Endothelial cell (in vitro differentiated cells): ENCODE results near the gene RAPGEF4. TPM values are rescaled to one million over a fixed set of nuclear protein-coding genes. Genes with fewer than 3 reads are reported as not detected.
"Not testable (repeated sequence)": the region's sequence is repeated elsewhere in the genome, so short reads cannot be mapped to it uniquely, and the experiment has no call there.

Experiments
- DNase-seq: peaks from one replicate; pipeline ENCODE4 v3.0.0; 2021; ENCODE audit warnings: low spot score
- H3K27ac Mint-ChIP-seq: one replicate; pipeline ENCODE4 v1.8.0; 2021; ENCODE audit warnings: mixed read lengths, inconsistent platforms; ENCODE audit not compliant: unreplicated experiment
- H3K27me3 Mint-ChIP-seq: one replicate; pipeline ENCODE4 v1.8.0; 2021; ENCODE audit warnings: mild to moderate bottlenecking, moderate library complexity, mixed read lengths, inconsistent platforms; ENCODE audit not compliant: unreplicated experiment
- H3K36me3 Mint-ChIP-seq: one replicate; pipeline ENCODE4 v1.8.0; 2021; ENCODE audit warnings: mild to moderate bottlenecking, low read depth, mixed read lengths, inconsistent platforms; ENCODE audit not compliant: unreplicated experiment
- H3K4me1 Mint-ChIP-seq: one replicate; pipeline ENCODE4 v1.8.0; 2021; ENCODE audit warnings: mild to moderate bottlenecking, mixed read lengths, inconsistent platforms; ENCODE audit not compliant: unreplicated experiment
- H3K4me3 Mint-ChIP-seq: one replicate; pipeline ENCODE4 v1.8.0; 2021; ENCODE audit warnings: mild to moderate bottlenecking, mixed read lengths, inconsistent platforms; ENCODE audit not compliant: unreplicated experiment
- H3K9me3 Mint-ChIP-seq: one replicate; pipeline ENCODE4 v1.8.0; 2021; ENCODE audit warnings: mixed read lengths, inconsistent platforms; ENCODE audit not compliant: unreplicated experiment
- CTCF ChIP-seq: fragments of 200-600 bp; sonication (generic); IDR thresholded peaks from one replicate; pipeline ENCODE4 v1.5.0; 2021; ENCODE audit warnings: antibody characterized with exemption; ENCODE audit not compliant: unreplicated experiment
- total RNA-seq: library from RNA; stranded (reverse); fragmentation: NEBNext Ultra II Directional; extraction: Animal tissue kit (Norgen Biotek cat#: 25700); gene quantifications from one replicate; pipeline ENCODE4 v1.2.1, GENCODE V29; 2021; ENCODE audit not compliant: unreplicated experiment

The RAPGEF4 gene
- total RNA-seq, 1 donor from 2014 or later: 7.5 TPM

- peaks cover 1% of the 10 kb centered on the region for H3K27me3 Mint-ChIP-seq
- no peak overlapping the region for H3K4me3 Mint-ChIP-seq
- no peak for TF ChIP-seq CTCF
- no peaks in the 10 kb centered on the region for H3K9me3 Mint-ChIP-seq
- H3K4me1 Mint-ChIP-seq: peaks cover 9% of the 10 kb centered on the region
- H3K27ac Mint-ChIP-seq: no peak overlapping the region
- peak; percentile 10 for DNase-seq
- H3K36me3 Mint-ChIP-seq: no peaks in the 10 kb centered on the region
Measured at GRCh38 chr2:173090276-173090877, 354.7 kb downstream of the RAPGEF4 start.

GRCh38 chr2:173090973-173091660 lies 355.5 kb downstream of the RAPGEF4 start:
- no peaks in the 10 kb centered on the region for H3K9me3 Mint-ChIP-seq
- H3K4me1 Mint-ChIP-seq: peaks cover 9% of the 10 kb centered on the region
- no peak for TF ChIP-seq CTCF
- H3K4me3 Mint-ChIP-seq: no peak overlapping the region
- H3K36me3 Mint-ChIP-seq: no peaks in the 10 kb centered on the region
- no peak for DNase-seq
- H3K27me3 Mint-ChIP-seq: peaks cover 1% of the 10 kb centered on the region
- no peak overlapping the region for H3K27ac Mint-ChIP-seq

GRCh38 chr2:173091910-173092309 lies 356.3 kb downstream of the RAPGEF4 start:
- no peak for DNase-seq
- peaks cover 9% of the 10 kb centered on the region for H3K4me1 Mint-ChIP-seq
- H3K4me3 Mint-ChIP-seq: no peak overlapping the region
- H3K36me3 Mint-ChIP-seq: no peaks in the 10 kb centered on the region
- H3K27ac Mint-ChIP-seq: no peak overlapping the region
- no peaks in the 10 kb centered on the region for H3K9me3 Mint-ChIP-seq
- no peak for TF ChIP-seq CTCF
- H3K27me3 Mint-ChIP-seq: peaks cover 1% of the 10 kb centered on the region

- Mint-ChIP-seq H3K36me3 (no peaks in the 10 kb centered on the region), H3K27me3 (peaks cover 1% of the 10 kb centered on the region), H3K27ac (no peak overlapping the region), H3K9me3 (no peaks in the 10 kb centered on the region), H3K4me3 (no peak overlapping the region), H3K4me1 (peaks cover 9% of the 10 kb centered on the region)
- TF ChIP-seq CTCF: no peak
- no peak for DNase-seq
Measured at GRCh38 chr2:173092844-173093402, 357.3 kb downstream of the RAPGEF4 start.

GRCh38 chr2:173093617-173094016 lies 358.0 kb downstream of the RAPGEF4 start:
- H3K36me3 Mint-ChIP-seq, H3K27ac Mint-ChIP-seq, H3K9me3 Mint-ChIP-seq: not testable (repeated sequence)

More at GRCh38 chr2:173093617-173094016, 358.0 kb downstream of the RAPGEF4 start:
- H3K4me1 Mint-ChIP-seq, H3K27me3 Mint-ChIP-seq, H3K4me3 Mint-ChIP-seq, DNase-seq: not testable (repeated sequence)
